Lower leg skin (tissue), 3 donors: ENCODE results near the gene ASB9.

Experiments
- POLR2A ChIP-seq, 2 donors: fragments of 450-650 bp; IDR thresholded peaks; one replicate each; pipeline ENCODE4 v1.6.1; 2016 to 2017; ENCODE audit warnings: antibody characterized with exemption in 2 of 2, mild to moderate bottlenecking in 1 of 2, moderate library complexity in 1 of 2
- TF ChIP-seq, protein P1 (sequence below), 3 donors: fragments of 450-650 bp; IDR thresholded peaks; one replicate each; pipeline ENCODE4 v1.5.1; 2016; ENCODE audit warnings: antibody characterized with exemption in 3 of 3, mild to moderate bottlenecking in 3 of 3, moderate library complexity in 2 of 3

- TF ChIP-seq POLR2A (IDR thresholded peaks at IDR 0.05): no peak
- TF ChIP-seq, protein P1, sequence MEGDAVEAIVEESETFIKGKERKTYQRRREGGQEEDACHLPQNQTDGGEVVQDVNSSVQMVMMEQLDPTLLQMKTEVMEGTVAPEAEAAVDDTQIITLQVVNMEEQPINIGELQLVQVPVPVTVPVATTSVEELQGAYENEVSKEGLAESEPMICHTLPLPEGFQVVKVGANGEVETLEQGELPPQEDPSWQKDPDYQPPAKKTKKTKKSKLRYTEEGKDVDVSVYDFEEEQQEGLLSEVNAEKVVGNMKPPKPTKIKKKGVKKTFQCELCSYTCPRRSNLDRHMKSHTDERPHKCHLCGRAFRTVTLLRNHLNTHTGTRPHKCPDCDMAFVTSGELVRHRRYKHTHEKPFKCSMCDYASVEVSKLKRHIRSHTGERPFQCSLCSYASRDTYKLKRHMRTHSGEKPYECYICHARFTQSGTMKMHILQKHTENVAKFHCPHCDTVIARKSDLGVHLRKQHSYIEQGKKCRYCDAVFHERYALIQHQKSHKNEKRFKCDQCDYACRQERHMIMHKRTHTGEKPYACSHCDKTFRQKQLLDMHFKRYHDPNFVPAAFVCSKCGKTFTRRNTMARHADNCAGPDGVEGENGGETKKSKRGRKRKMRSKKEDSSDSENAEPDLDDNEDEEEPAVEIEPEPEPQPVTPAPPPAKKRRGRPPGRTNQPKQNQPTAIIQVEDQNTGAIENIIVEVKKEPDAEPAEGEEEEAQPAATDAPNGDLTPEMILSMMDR (IDR thresholded peaks at IDR 0.05): no peak
Measured at GRCh38 chrX:15298780-15299179, 28.9 kb upstream of the ASB9 start.
